K562 (cell line): ENCODE measurements around the gene PKD1L1. TPM values are rescaled to one million over a fixed set of nuclear protein-coding genes. Genes with fewer than 3 reads are reported as not detected.

Experiments
- ATAC-seq: fragments of 200-7000 bp; cut with Tn5 transposase; 3 replicates; pipeline ENCODE4 v1.9.1; 2020; ENCODE audit warnings: moderate library complexity
- BruUV-seq: library from RNA; stranded (reverse); fragments of 400-500 nt; replicated peaks from 2 replicates; lab custom pipeline; 2021; lab: Mats Ljungman, UMichigan
- CTCF ChIA-PET: fragments of 300-600 bp; formaldehyde crosslinking; extraction: SDS; loops from one replicate; lab custom pipeline; 2021; ENCODE audit warnings: low intra/inter-chr PET ratio; lab: Yijun Ruan, JAX
- POLR2A ChIA-PET: fragments of 300-600, 350-650 bp; sonication (Branson Sonifier 250); formaldehyde crosslinking; extraction: SDS; loops from one replicate; lab custom pipeline; 2021; ENCODE audit warnings: antibody characterized with exemption, inconsistent platforms; lab: Yijun Ruan, JAX
- DNase-seq, 4 experiments: peaks; one replicate each; pipeline versions ENCODE4 v3.0.0 to v3.0.0-alpha.2; 2011 to 2018; ENCODE audit warnings: low spot score in 3 of 4, mixed read lengths in 3 of 4; ENCODE audit errors: extremely low read depth in 1 of 4
- FAIRE-seq: peaks from 2 replicates; lab custom pipeline; 2011; peaks lifted over from hg19 to GRCh38; lab: Jason Lieb, UNC
- H2AFZ ChIP-seq: 2 replicates; pipeline ENCODE4 v1.6.0; 2011; ENCODE audit warnings: low read depth, low read length, control low read depth, inconsistent platforms
- H3K27ac ChIP-seq: fragments of 200-600 bp; 3 replicates; pipeline ENCODE4 v1.8.0; 2011; ENCODE audit warnings: low read depth, mild to moderate bottlenecking, control low read depth, inconsistent platforms, low read length, moderate library complexity, mixed read lengths; ENCODE audit errors: extremely low read depth
- H3K27me3 ChIP-seq, 2 experiments: fragments of 300-600 bp in 1 of 2; 2 replicates in 1 of 2; 3 replicates in 1 of 2; pipeline versions ENCODE4 v1.6.0 to v1.8.0; 2011; ENCODE audit warnings: inconsistent platforms in 2 of 2, low read length in 2 of 2, mild to moderate bottlenecking in 1 of 2, mixed read lengths in 1 of 2, moderate library complexity in 1 of 2; ENCODE audit not compliant: control insufficient read depth in 2 of 2, insufficient read depth in 2 of 2
- H3K36me3 ChIP-seq: fragments of 300-600 bp; 3 replicates; pipeline ENCODE4 v1.8.0; 2011; ENCODE audit warnings: mild to moderate bottlenecking, low read length, inconsistent platforms; ENCODE audit not compliant: control insufficient read depth, insufficient read depth
- H3K4me1 ChIP-seq, 2 experiments: fragments of 200-600 bp in 1 of 2; replicated peaks in 1 of 2; 2 replicates in 1 of 2; 3 replicates in 1 of 2; pipeline versions ENCODE4 v1.5.1 to v1.8.0; 2011; ENCODE audit warnings: inconsistent platforms in 2 of 2, low read length in 2 of 2, mild to moderate bottlenecking in 1 of 2, mixed read lengths in 1 of 2, moderate library complexity in 1 of 2; ENCODE audit not compliant: control insufficient read depth in 2 of 2, insufficient read depth in 2 of 2
- H3K4me2 ChIP-seq: 2 replicates; pipeline ENCODE4 v1.6.1; 2011; ENCODE audit warnings: low read length, control low read depth, inconsistent platforms, mixed read lengths; ENCODE audit not compliant: insufficient read depth
- H3K4me3 ChIP-seq: fragments of 200-600 bp; sonication (generic), shearing (Covaris generic); 2 replicates; pipeline ENCODE4 v1.5.1; 2016; ENCODE audit warnings: control low read depth, inconsistent platforms
- H3K79me2 ChIP-seq: fragments of 200-600 bp; 3 replicates; pipeline ENCODE4 v1.8.0; 2011; ENCODE audit warnings: low read length, inconsistent platforms; ENCODE audit not compliant: control insufficient read depth, insufficient read depth
- H3K9ac ChIP-seq, 2 experiments: 2 replicates each; pipeline versions ENCODE4 v1.6.0 to v1.6.1; 2011; ENCODE audit warnings: low read depth in 2 of 2, low read length in 2 of 2, control low read depth in 1 of 2, inconsistent platforms in 1 of 2, mild to moderate bottlenecking in 1 of 2, mixed read lengths in 1 of 2; ENCODE audit not compliant: insufficient read depth in 1 of 2
- H3K9me1 ChIP-seq: one replicate; pipeline ENCODE4 v1.6.0; 2011; ENCODE audit warnings: inconsistent platforms, mild to moderate bottlenecking, low read length, moderate library complexity; ENCODE audit not compliant: control insufficient read depth, insufficient read depth
- H3K9me3 ChIP-seq: replicated peaks from 2 replicates; pipeline ENCODE4 v1.5.1; 2011; ENCODE audit warnings: low read depth, low read length, inconsistent platforms; ENCODE audit not compliant: control insufficient read depth, insufficient read depth
- H4K20me1 ChIP-seq: replicated peaks from 2 replicates; pipeline ENCODE4 v1.6.1; 2011; ENCODE audit warnings: low read length, inconsistent platforms, mixed read lengths; ENCODE audit not compliant: control insufficient read depth, insufficient read depth
- CTCFL ChIP-seq: IDR thresholded peaks from 2 replicates; pipeline ENCODE4 v1.6.1; 2011; ENCODE audit warnings: borderline replicate concordance, low read depth, mild to moderate bottlenecking, moderate library complexity, low read length; ENCODE audit not compliant: insufficient read depth, poor library complexity, severe bottlenecking
- ELK3 ChIP-seq: fragments of 450-650 bp; formaldehyde crosslinking; IDR thresholded peaks from 2 replicates; pipeline ENCODE4 v1.4.0; 2020; ENCODE audit warnings: mild to moderate bottlenecking
- ETV5 ChIP-seq: sonication (generic); formaldehyde crosslinking; IDR thresholded peaks from 2 replicates; pipeline ENCODE4 v1.4.0; 2020; ENCODE audit warnings: low read depth, mild to moderate bottlenecking, missing genetic modification reagents
- MGA ChIP-seq: fragments of 450-650 bp; IDR thresholded peaks from 2 replicates; pipeline ENCODE4 v1.6.1; 2016; ENCODE audit warnings: mild to moderate bottlenecking, moderate library complexity
- SIX5 ChIP-seq, 2 experiments: IDR thresholded peaks; 2 replicates each; pipeline ENCODE4 v1.6.1; 2011; ENCODE audit warnings: low read length in 2 of 2, borderline replicate concordance in 1 of 2, low read depth in 1 of 2, mild to moderate bottlenecking in 1 of 2, moderate library complexity in 1 of 2; ENCODE audit not compliant: insufficient read depth in 1 of 2
- ZNF589 ChIP-seq: fragments of 200-800 bp; sonication (Bioruptor generic); IDR thresholded peaks from 2 replicates; pipeline ENCODE4 v1.6.1; 2016; ENCODE audit warnings: low read depth, missing genetic modification characterization, missing compliant biosample characterization
- WGBS: fragments of 100-300 bp; shearing (Covaris generic); methylation state at CpG from one replicate; pipeline ENCODE4 v1.1.6; 2016; ENCODE audit warnings: low coverage, mixed read lengths; ENCODE audit not compliant: insufficient coverage; ENCODE audit errors: missing lambda C conversion rate; 5-methylcytosine and 5-hydroxymethylcytosine counted together
- in situ Hi-C: fragments of 300-500 bp; cut with MboI; formaldehyde crosslinking; loops from 4 replicates; pipeline ENCODE4 v1.15.0; 2018; ENCODE audit warnings: inconsistent platforms, mixed read lengths
- intact Hi-C: fragments of 100-400 bp; cut with micrococcal nuclease; formaldehyde crosslinking; loops from 2 replicates; pipeline ENCODE4 v1.14.2; 2022
- polyA plus RNA-seq, 8 experiments: library from polyadenylated mRNA; depleted of rRNA in 4 of 8; stranded (reverse) in 5 of 8; unstranded in 3 of 8; fragments of >200 nt; fragmentation: Nextera tagmentation in 2 of 8; fragmentation: Illumina TruSeq in 1 of 8; extraction: Ambion mirVana in 2 of 8; extraction: Trizol in 1 of 8; gene quantifications; 2 replicates each; pipeline versions ENCODE4 v1.2.1 to v1.2.3, GENCODE V29; 2011 to 2014; ENCODE audit warnings: inconsistent platforms in 1 of 8, missing spikeins in 1 of 8
- total RNA-seq, 7 experiments: library from RNA; depleted of rRNA in 6 of 7; stranded (reverse); fragments of >200 nt in 6 of 7; fragmentation: Illumina TruSeq in 2 of 7; extraction: Trizol in 2 of 7; gene quantifications; 2 replicates each; pipeline versions ENCODE4 v1.2.1 to v1.2.3, GENCODE V29; 2011 to 2021; ENCODE audit warnings: low replicate concordance in 1 of 7

PKD1L1 gene
- total and polyA plus RNA-seq, 9 of the 15 experiments (the other 6 are each of a cell fraction or from before 2014, with no cell fraction given) = 0.01 to 0.02 TPM; not detected in 7

- intact Hi-C loops = no loop called here
- DNase-seq (no peak), ATAC-seq (no peak), FAIRE-seq (no peak)
- ChIA-PET CTCF (no interaction called here), POLR2A (no interaction called here)
- Histone ChIP-seq H4K20me1 (no peaks in the 10 kb centered on the region), H3K9me1 (no peaks in the 10 kb centered on the region), H3K27me3 (peaks cover 0 to 8% of the 10 kb centered on the region in 2 experiments; a peak in 3 of 5 replicates), H3K9ac (no peak overlapping the region), H3K4me2 (no peak overlapping the region), H3K4me1 (no peaks in the 10 kb centered on the region), H3K79me2 (no peaks in the 10 kb centered on the region), H3K27ac (no peak overlapping the region), H3K36me3 (no peaks in the 10 kb centered on the region), H3K4me3 (no peak overlapping the region), H3K9me3 (no peaks in the 10 kb centered on the region), H2AFZ (no peak overlapping the region)
- in situ Hi-C loops = no loop called here
- BruUV-seq = no TSS peak
- WGBS = 0% methylated on average over 5 of the region's 5 CpGs
- TF ChIP-seq MGA (no peak), ELK3 (CRISPR knock-in tag) (no peak), SIX5 (IDR thresholded peaks at IDR 0.05; ENCODE audit: borderline replicate concordance in 1 of 2, insufficient read depth in 1 of 2, low read depth in 1 of 2, low read length in 2 of 2) (no peak), ZNF589 (CRISPR knock-in tag) (no peak), ETV5 (CRISPR knock-in tag) (no peak), CTCFL (no peak)
Observed at GRCh38 chr7:47764746-47765145, 183.5 kb downstream of the PKD1L1 start.
